Breast epithelium (tissue), 3 donors: ENCODE measurements around the gene SPR.
A peak's percentile ranks its signal among the peaks of the same experiment; 100 is the strongest.

Experiments
- POLR2A ChIP-seq: fragments of 450-650 bp; IDR thresholded peaks from one replicate; pipeline ENCODE4 v1.6.1; 2016; ENCODE audit warnings: antibody characterized with exemption, mild to moderate bottlenecking, moderate library complexity
- POLR2AphosphoS5 ChIP-seq, 3 donors: sonication (generic); formaldehyde crosslinking; IDR thresholded peaks; one replicate each; pipeline ENCODE4 v1.6.1; 2017; ENCODE audit warnings: antibody characterized with exemption in 3 of 3
- TF ChIP-seq, protein P1 (sequence below), 3 donors: fragments of 450-650 bp; IDR thresholded peaks; one replicate each; pipeline ENCODE4 v1.5.1; 2016 to 2017; ENCODE audit warnings: antibody characterized with exemption in 3 of 3, mild to moderate bottlenecking in 3 of 3, moderate library complexity in 3 of 3

GRCh38 chr2:72893594-72894319, 6.5 kb downstream of the SPR start:
- TF ChIP-seq, protein P1, sequence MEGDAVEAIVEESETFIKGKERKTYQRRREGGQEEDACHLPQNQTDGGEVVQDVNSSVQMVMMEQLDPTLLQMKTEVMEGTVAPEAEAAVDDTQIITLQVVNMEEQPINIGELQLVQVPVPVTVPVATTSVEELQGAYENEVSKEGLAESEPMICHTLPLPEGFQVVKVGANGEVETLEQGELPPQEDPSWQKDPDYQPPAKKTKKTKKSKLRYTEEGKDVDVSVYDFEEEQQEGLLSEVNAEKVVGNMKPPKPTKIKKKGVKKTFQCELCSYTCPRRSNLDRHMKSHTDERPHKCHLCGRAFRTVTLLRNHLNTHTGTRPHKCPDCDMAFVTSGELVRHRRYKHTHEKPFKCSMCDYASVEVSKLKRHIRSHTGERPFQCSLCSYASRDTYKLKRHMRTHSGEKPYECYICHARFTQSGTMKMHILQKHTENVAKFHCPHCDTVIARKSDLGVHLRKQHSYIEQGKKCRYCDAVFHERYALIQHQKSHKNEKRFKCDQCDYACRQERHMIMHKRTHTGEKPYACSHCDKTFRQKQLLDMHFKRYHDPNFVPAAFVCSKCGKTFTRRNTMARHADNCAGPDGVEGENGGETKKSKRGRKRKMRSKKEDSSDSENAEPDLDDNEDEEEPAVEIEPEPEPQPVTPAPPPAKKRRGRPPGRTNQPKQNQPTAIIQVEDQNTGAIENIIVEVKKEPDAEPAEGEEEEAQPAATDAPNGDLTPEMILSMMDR (IDR thresholded peaks at IDR 0.05) = peak; percentile 19 to 61 (median 30)
- TF ChIP-seq POLR2AphosphoS5 (IDR thresholded peaks at IDR 0.05) = no peak
- TF ChIP-seq POLR2A = no peak
